GM19043 (cell line): ENCODE measurements around the gene OR2A42.
"Not testable (repeated sequence)": the region's sequence is repeated elsewhere in the genome, so short reads cannot be mapped to it uniquely, and the experiment has no call there.

ENCODE experiments used
- ATAC-seq: cut with Tn5 transposase; IDR thresholded peaks from one replicate; pipeline ENCODE4 v1.9.1; 2021; ENCODE audit warnings: low read depth; ENCODE audit not compliant: unreplicated experiment

Gene OR2A42

GRCh38 chr7:144226866-144227265, 12.5 kb downstream of the OR2A42 start:
- ATAC-seq: not testable (repeated sequence)

GRCh38 chr7:144223675-144224074, 15.7 kb downstream of the OR2A42 start:
- ATAC-seq: not testable (repeated sequence)

- ATAC-seq: not testable (repeated sequence)
These were observed 18.9 kb downstream of the OR2A42 start for GRCh38 chr7:144220531-144220930.

- not testable (repeated sequence) for ATAC-seq
These were observed 20.3 kb downstream of the OR2A42 start for GRCh38 chr7:144219149-144219548.

GRCh38 chr7:144218581-144218980, 20.8 kb downstream of the OR2A42 start:
- not testable (repeated sequence) for ATAC-seq

- ATAC-seq: not testable (repeated sequence)
These were observed 22.2 kb downstream of the OR2A42 start for GRCh38 chr7:144217200-144217599.

GRCh38 chr7:144205306-144205705, 34.1 kb downstream of the OR2A42 start:
- not testable (repeated sequence) for ATAC-seq

GRCh38 chr7:144203086-144203485, 36.3 kb downstream of the OR2A42 start:
- not testable (repeated sequence) for ATAC-seq

- peak; percentile 26 for ATAC-seq
These were observed 37.4 kb downstream of the OR2A42 start for GRCh38 chr7:144201978-144202377.

- not testable (repeated sequence) for ATAC-seq
These were observed 40.5 kb downstream of the OR2A42 start for GRCh38 chr7:144198934-144199333.

GRCh38 chr7:144195212-144195872, 44.1 kb downstream of the OR2A42 start, which contains the start of gene ARHGEF35:
Gene ARHGEF35, minus strand, starts transcription at chr7:144195833. Its CDS starts 7,450 bp downstream, at chr7:144188383.
- ATAC-seq: peak; percentile 66

- not testable (repeated sequence) for ATAC-seq
These were observed 45.0 kb downstream of the OR2A42 start for GRCh38 chr7:144194453-144194852.

- not testable (repeated sequence) for ATAC-seq
These were observed 45.6 kb downstream of the OR2A42 start for GRCh38 chr7:144193782-144194181.

GRCh38 chr7:144188578-144189171, 50.7 kb downstream of the OR2A42 start:
- not testable (repeated sequence) for ATAC-seq

GRCh38 chr7:144187848-144188247, 51.6 kb downstream of the OR2A42 start:
- not testable (repeated sequence) for ATAC-seq

- not testable (repeated sequence) for ATAC-seq
These were observed 56.2 kb downstream of the OR2A42 start, which contains the start of gene CTAGE4 for GRCh38 chr7:144183166-144183565. Gene CTAGE4, plus strand, starts transcription at chr7:144183466. Its CDS starts 38 bp downstream, at chr7:144183504.

GRCh38 chr7:144179165-144179479, 60.3 kb downstream of the OR2A42 start:
- ATAC-seq: peak; percentile 25

GRCh38 chr7:144178380-144179164, 60.8 kb downstream of the OR2A42 start:
- peak; percentile 93 for ATAC-seq
